Astrocyte (in vitro differentiated cells and primary cell): Measurements from ENCODE around the gene PRX.

Experiments
- EZH2 ChIP-seq: IDR thresholded peaks from 2 replicates; pipeline ENCODE4 v1.6.1; 2012; ENCODE audit warnings: mild to moderate bottlenecking, low read length, inconsistent platforms; ENCODE audit not compliant: insufficient read depth
- TF ChIP-seq, protein P1 (sequence below): IDR thresholded peaks from 2 replicates; pipeline ENCODE4 v1.5.1; 2011; ENCODE audit warnings: low read depth, mild to moderate bottlenecking, inconsistent platforms, low read length, moderate library complexity; ENCODE audit not compliant: insufficient read depth

DNA sequence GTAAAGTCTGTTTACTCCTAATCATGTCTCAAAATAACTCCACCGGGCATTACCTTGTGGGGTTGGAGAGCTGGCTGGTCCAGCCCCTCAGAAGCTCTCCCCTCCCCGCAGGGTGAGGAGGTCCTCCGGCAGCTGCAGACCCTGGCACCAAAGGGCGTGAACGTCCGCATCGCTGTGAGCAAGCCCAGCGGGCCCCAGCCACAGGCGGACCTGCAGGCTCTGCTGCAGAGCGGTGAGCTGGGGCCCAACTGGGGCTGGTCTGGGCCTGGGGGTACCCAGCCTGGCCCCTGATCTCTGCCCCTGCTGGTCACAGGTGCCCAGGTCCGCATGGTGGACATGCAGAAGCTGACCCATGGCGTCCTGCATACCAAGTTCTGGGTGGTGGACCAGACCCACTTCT, 43.4 kb downstream of the PRX start:
- TF ChIP-seq, protein P1, sequence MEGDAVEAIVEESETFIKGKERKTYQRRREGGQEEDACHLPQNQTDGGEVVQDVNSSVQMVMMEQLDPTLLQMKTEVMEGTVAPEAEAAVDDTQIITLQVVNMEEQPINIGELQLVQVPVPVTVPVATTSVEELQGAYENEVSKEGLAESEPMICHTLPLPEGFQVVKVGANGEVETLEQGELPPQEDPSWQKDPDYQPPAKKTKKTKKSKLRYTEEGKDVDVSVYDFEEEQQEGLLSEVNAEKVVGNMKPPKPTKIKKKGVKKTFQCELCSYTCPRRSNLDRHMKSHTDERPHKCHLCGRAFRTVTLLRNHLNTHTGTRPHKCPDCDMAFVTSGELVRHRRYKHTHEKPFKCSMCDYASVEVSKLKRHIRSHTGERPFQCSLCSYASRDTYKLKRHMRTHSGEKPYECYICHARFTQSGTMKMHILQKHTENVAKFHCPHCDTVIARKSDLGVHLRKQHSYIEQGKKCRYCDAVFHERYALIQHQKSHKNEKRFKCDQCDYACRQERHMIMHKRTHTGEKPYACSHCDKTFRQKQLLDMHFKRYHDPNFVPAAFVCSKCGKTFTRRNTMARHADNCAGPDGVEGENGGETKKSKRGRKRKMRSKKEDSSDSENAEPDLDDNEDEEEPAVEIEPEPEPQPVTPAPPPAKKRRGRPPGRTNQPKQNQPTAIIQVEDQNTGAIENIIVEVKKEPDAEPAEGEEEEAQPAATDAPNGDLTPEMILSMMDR = no peak
- TF ChIP-seq EZH2 = no peak
